Urinary bladder (tissue), 4 donors: Measurements from ENCODE around the gene ODAD2. TPM values are rescaled to one million over a fixed set of nuclear protein-coding genes. Genes with fewer than 3 reads are reported as not detected.
"Not testable (repeated sequence)": the region's sequence is repeated elsewhere in the genome, so short reads cannot be mapped to it uniquely, and the experiment has no call there.

Experiments used
- DNase-seq: peaks from one replicate; pipeline ENCODE4 v3.0.0-alpha.2; 2015; ENCODE audit errors: extremely low spot score
- H3K27ac ChIP-seq: one replicate; pipeline ENCODE4 v1.5.1; 2013; ENCODE audit warnings: low read depth, mild to moderate bottlenecking, moderate library complexity
- H3K36me3 ChIP-seq: one replicate; pipeline ENCODE4 v1.6.1; 2013; ENCODE audit warnings: mild to moderate bottlenecking, moderate library complexity; ENCODE audit not compliant: insufficient read depth
- H3K4me1 ChIP-seq: one replicate; pipeline ENCODE4 v1.6.1; 2013; ENCODE audit warnings: mild to moderate bottlenecking, moderate library complexity; ENCODE audit not compliant: insufficient read depth
- H3K4me3 ChIP-seq: one replicate; pipeline ENCODE4 v1.5.1; 2013; ENCODE audit warnings: low read depth, low read length
- WGBS: extraction: QIAGEN DNeasy Blood & Tissue Kit; methylation state at CpG from one replicate; pipeline ENCODE4 v1.1.7; 2013; 5-methylcytosine and 5-hydroxymethylcytosine counted together
- polyA plus RNA-seq: library from polyadenylated mRNA; stranded (reverse); fragments of 200-250 nt; gene quantifications from one replicate; pipeline ENCODE4 v1.2.3, GENCODE V29; 2013
- total RNA-seq: library from RNA; depleted of rRNA; stranded (reverse); fragments of >200 nt; gene quantifications from one replicate; pipeline ENCODE4 v1.2.3, GENCODE V29; 2014
- donor health status: healthy with polysubstance abuse.
- donor health status: healthy.

Gene ODAD2
- total and polyA plus RNA-seq, 2 donors: 1.6 to 2.7 TPM

GRCh38 chr10:27997865-27998177, 1.1 kb downstream of the ODAD2 start:
- no peaks in the 10 kb centered on the region for H3K4me1 ChIP-seq
- no peak for DNase-seq
- no peaks in the 10 kb centered on the region for H3K36me3 ChIP-seq
- 8% methylated on average over 5 of the region's 5 CpGs for WGBS
- H3K4me3 ChIP-seq: no peak overlapping the region
- H3K27ac ChIP-seq: no peak overlapping the region

GRCh38 chr10:27995311-27995710, 3.6 kb downstream of the ODAD2 start:
- WGBS: 84% methylated on average over 2 of the region's 2 CpGs

GRCh38 chr10:27989357-27989756, 9.5 kb downstream of the ODAD2 start:
- not testable (repeated sequence) for DNase-seq, H3K36me3 ChIP-seq, H3K27ac ChIP-seq, H3K4me1 ChIP-seq, H3K4me3 ChIP-seq
- WGBS: 77% methylated on average over 2 of the region's 2 CpGs

More at GRCh38 chr10:27995311-27995710, 3.6 kb downstream of the ODAD2 start:
- Histone ChIP-seq H3K4me3 (no peak overlapping the region), H3K36me3 (no peaks in the 10 kb centered on the region), H3K27ac (no peak overlapping the region), H3K4me1 (no peaks in the 10 kb centered on the region)
- no peak for DNase-seq

- H3K36me3 ChIP-seq: no peaks in the 10 kb centered on the region
- no peak overlapping the region for H3K4me3 ChIP-seq
- WGBS: 64% methylated on average over 1 of the region's 1 CpG
- H3K27ac ChIP-seq: no peak overlapping the region
- H3K4me1 ChIP-seq: no peaks in the 10 kb centered on the region
- DNase-seq: no peak
These were observed 12.1 kb downstream of the ODAD2 start for GRCh38 chr10:27986821-27987220.

GRCh38 chr10:27982875-27983543, 15.9 kb downstream of the ODAD2 start:
- no peak overlapping the region for H3K27ac ChIP-seq
- no peaks in the 10 kb centered on the region for H3K36me3 ChIP-seq
- no peaks in the 10 kb centered on the region for H3K4me1 ChIP-seq
- no peak overlapping the region for H3K4me3 ChIP-seq
- DNase-seq: no peak
- 69% methylated on average over 6 of the region's 6 CpGs for WGBS

GRCh38 chr10:27981744-27982143, 17.1 kb downstream of the ODAD2 start:
- DNase-seq: no peak
- no peak overlapping the region for H3K4me3 ChIP-seq
- H3K4me1 ChIP-seq: no peaks in the 10 kb centered on the region
- H3K27ac ChIP-seq: no peak overlapping the region
- 88% methylated on average over 4 of the region's 4 CpGs for WGBS
- no peaks in the 10 kb centered on the region for H3K36me3 ChIP-seq

GRCh38 chr10:27970795-27971194, 28.1 kb downstream of the ODAD2 start:
- not testable (repeated sequence) for H3K27ac ChIP-seq, H3K4me3 ChIP-seq, H3K4me1 ChIP-seq, H3K36me3 ChIP-seq, DNase-seq
- 94% methylated on average over 1 of the region's 1 CpG for WGBS

- H3K27ac ChIP-seq, H3K4me3 ChIP-seq, H3K36me3 ChIP-seq, H3K4me1 ChIP-seq, DNase-seq: not testable (repeated sequence)
- WGBS: 96% methylated on average over 7 of the region's 7 CpGs
These were observed 28.9 kb downstream of the ODAD2 start for GRCh38 chr10:27969931-27970330.

GRCh38 chr10:27959093-27959715, 39.7 kb downstream of the ODAD2 start:
- H3K4me1 ChIP-seq: no peaks in the 10 kb centered on the region
- H3K36me3 ChIP-seq: no peaks in the 10 kb centered on the region
- 89% methylated on average over 6 of the region's 6 CpGs for WGBS
- H3K4me3 ChIP-seq: no peak overlapping the region
- no peak overlapping the region for H3K27ac ChIP-seq
- DNase-seq: no peak

GRCh38 chr10:27958383-27958782, 40.5 kb downstream of the ODAD2 start:
- H3K4me1 ChIP-seq, H3K36me3 ChIP-seq, H3K4me3 ChIP-seq, DNase-seq, H3K27ac ChIP-seq: not testable (repeated sequence)
- 44% methylated on average over 3 of the region's 3 CpGs for WGBS

- DNase-seq: no peak
- H3K4me3 ChIP-seq: no peak overlapping the region
- H3K36me3 ChIP-seq: no peaks in the 10 kb centered on the region
- H3K4me1 ChIP-seq: no peaks in the 10 kb centered on the region
- H3K27ac ChIP-seq: no peak overlapping the region
- 93% methylated on average over 2 of the region's 2 CpGs for WGBS
These were observed 48.7 kb downstream of the ODAD2 start for GRCh38 chr10:27950242-27950564.

- no peak for DNase-seq
- Histone ChIP-seq H3K27ac (no peak overlapping the region), H3K36me3 (no peaks in the 10 kb centered on the region), H3K4me1 (no peaks in the 10 kb centered on the region), H3K4me3 (no peak overlapping the region)
- 76% methylated on average over 9 of the region's 9 CpGs for WGBS
These were observed 49.2 kb downstream of the ODAD2 start for GRCh38 chr10:27949528-27950241.

- H3K4me1 ChIP-seq: no peaks in the 10 kb centered on the region
- no peak for DNase-seq
- H3K27ac ChIP-seq: no peak overlapping the region
- H3K4me3 ChIP-seq: no peak overlapping the region
- 27% methylated on average over 1 of the region's 1 CpG for WGBS
- H3K36me3 ChIP-seq: no peaks in the 10 kb centered on the region
These were observed 50.7 kb downstream of the ODAD2 start for GRCh38 chr10:27948186-27948585.

GRCh38 chr10:27947540-27947939, 51.3 kb downstream of the ODAD2 start:
- no peaks in the 10 kb centered on the region for H3K36me3 ChIP-seq
- no peak overlapping the region for H3K4me3 ChIP-seq
- H3K27ac ChIP-seq: no peak overlapping the region
- no peaks in the 10 kb centered on the region for H3K4me1 ChIP-seq
- 79% methylated on average over 5 of the region's 5 CpGs for WGBS
- DNase-seq: no peak
